ENCODE measurements around the gene CD300LF. TPM values are rescaled to one million over a fixed set of nuclear protein-coding genes. Genes with fewer than 3 reads are reported as not detected.

Gene CD300LF
- total RNA-seq, 1 donor from 2014 or later = not detected

DNA sequence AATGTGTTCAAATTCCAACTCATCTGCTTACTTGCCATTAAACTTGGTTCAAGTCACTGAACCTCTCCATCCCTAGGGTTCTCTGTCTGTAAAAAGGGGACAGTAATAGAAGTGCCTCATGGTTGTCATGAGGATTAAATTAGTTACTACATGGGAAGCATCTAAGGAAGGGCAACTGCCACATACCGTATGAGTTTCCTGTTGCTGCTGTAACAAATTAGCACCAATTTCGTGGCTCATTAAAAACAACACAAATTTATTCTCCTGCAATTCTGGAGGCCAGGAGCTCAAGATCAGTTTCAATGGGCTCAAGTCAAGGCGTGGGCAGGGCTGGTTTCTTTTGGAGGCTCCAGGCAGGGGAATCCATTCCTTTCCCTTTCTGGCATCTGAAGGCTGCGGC lies 18.6 kb downstream of the CD300LF start:
- no peak overlapping the region for H3K4me3 ChIP-seq (ENCODE audit: low read depth, low read length)
- TF ChIP-seq, protein P1, sequence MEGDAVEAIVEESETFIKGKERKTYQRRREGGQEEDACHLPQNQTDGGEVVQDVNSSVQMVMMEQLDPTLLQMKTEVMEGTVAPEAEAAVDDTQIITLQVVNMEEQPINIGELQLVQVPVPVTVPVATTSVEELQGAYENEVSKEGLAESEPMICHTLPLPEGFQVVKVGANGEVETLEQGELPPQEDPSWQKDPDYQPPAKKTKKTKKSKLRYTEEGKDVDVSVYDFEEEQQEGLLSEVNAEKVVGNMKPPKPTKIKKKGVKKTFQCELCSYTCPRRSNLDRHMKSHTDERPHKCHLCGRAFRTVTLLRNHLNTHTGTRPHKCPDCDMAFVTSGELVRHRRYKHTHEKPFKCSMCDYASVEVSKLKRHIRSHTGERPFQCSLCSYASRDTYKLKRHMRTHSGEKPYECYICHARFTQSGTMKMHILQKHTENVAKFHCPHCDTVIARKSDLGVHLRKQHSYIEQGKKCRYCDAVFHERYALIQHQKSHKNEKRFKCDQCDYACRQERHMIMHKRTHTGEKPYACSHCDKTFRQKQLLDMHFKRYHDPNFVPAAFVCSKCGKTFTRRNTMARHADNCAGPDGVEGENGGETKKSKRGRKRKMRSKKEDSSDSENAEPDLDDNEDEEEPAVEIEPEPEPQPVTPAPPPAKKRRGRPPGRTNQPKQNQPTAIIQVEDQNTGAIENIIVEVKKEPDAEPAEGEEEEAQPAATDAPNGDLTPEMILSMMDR (IDR thresholded peaks at IDR 0.05; ENCODE audit: insufficient read depth, low read length, severe bottlenecking) = no peak
- no peaks in the 10 kb centered on the region for H3K36me3 ChIP-seq (ENCODE audit: control insufficient read depth, insufficient read depth, low read length)
- no peak for FAIRE-seq
- DNase-seq (ENCODE audit: low read depth) = no peak
- no peaks in the 10 kb centered on the region for H3K27me3 ChIP-seq (ENCODE audit: control insufficient read depth, insufficient read depth, low read length)

DNA sequence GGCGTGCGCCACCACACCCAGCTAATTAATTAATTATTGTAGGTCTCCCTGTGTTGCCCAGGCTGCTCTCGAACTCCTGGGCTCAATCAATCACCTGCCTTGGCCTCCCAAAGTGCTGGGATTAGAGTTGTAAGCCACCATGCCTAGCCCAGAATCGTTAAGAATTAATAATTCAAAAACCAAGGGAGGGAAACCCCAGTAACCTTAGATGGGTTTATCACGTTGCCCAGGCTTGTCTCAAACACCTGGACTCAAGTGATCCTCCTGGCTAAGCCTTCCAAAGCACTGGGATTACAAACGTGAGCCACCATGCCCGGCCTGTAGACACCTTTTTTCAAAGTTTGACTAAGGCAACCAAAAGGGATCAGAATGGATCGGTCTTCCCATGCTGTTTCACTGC lies 21.6 kb downstream of the CD300LF start:
- Histone ChIP-seq H3K36me3 (ENCODE audit: control insufficient read depth, insufficient read depth, low read length) (no peaks in the 10 kb centered on the region), H3K4me3 (ENCODE audit: low read depth, low read length) (no peak overlapping the region), H3K27me3 (ENCODE audit: control insufficient read depth, insufficient read depth, low read length) (no peaks in the 10 kb centered on the region)
- FAIRE-seq (no peak), DNase-seq (ENCODE audit: low read depth) (no peak)
- TF ChIP-seq, protein P1 (IDR thresholded peaks at IDR 0.05; ENCODE audit: insufficient read depth, low read length, severe bottlenecking) = no peak

DNA sequence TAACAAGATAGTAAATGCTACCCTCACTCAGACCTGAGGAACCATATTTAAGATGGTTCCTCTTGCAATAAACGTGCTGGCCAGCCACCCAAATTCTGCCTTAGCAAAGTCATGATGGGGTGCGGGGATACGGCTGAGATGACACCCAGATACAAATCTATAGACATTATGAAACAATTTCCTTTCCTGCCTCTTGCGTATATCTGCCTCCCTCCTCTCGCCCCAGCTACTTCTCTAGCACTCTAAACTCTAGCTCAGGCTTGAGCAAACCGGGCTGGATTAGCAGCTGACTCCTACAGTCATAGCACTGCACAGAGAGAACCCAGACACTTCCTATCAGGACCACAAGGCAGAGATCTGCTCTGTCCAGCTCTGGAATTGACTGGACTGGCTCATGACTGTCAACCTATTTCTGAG lies 22.3 kb downstream of the CD300LF start:
- Histone ChIP-seq H3K27me3 (ENCODE audit: control insufficient read depth, insufficient read depth, low read length) (no peaks in the 10 kb centered on the region), H3K36me3 (ENCODE audit: control insufficient read depth, insufficient read depth, low read length) (no peaks in the 10 kb centered on the region), H3K4me3 (ENCODE audit: low read depth, low read length) (no peak overlapping the region)
- FAIRE-seq (no peak), DNase-seq (ENCODE audit: low read depth) (no peak)
- TF ChIP-seq, protein P1 (IDR thresholded peaks at IDR 0.05; ENCODE audit: insufficient read depth, low read length, severe bottlenecking) = no peak

DNA sequence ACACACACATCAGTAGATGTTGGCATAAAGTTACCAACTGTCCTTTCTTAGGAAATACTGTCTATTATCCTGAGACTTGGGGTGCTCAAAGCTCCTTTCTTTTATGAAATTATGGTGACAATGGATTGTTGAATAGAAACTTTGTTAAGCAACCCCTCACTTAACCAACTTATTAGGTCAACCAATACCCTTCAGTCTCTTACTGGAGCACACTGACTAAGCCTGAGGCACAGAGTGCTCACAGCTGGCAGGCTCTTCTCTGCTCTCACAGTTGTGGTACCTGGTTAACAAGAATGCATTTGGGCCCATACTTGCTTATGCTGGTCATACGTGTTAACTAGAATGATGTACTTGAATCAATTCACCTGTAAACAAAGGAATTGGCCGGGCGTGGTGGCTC lies 24.8 kb downstream of the CD300LF start:
- peak; percentile 50 for FAIRE-seq
- TF ChIP-seq, protein P1 (IDR thresholded peaks at IDR 0.05; ENCODE audit: insufficient read depth, low read length, severe bottlenecking) = no peak
- no peaks in the 10 kb centered on the region for H3K27me3 ChIP-seq (ENCODE audit: control insufficient read depth, insufficient read depth, low read length)
- no peak for DNase-seq (ENCODE audit: low read depth)
- no peaks in the 10 kb centered on the region for H3K36me3 ChIP-seq (ENCODE audit: control insufficient read depth, insufficient read depth, low read length)
- H3K4me3 ChIP-seq (ENCODE audit: low read depth, low read length) = no peak overlapping the region

DNA sequence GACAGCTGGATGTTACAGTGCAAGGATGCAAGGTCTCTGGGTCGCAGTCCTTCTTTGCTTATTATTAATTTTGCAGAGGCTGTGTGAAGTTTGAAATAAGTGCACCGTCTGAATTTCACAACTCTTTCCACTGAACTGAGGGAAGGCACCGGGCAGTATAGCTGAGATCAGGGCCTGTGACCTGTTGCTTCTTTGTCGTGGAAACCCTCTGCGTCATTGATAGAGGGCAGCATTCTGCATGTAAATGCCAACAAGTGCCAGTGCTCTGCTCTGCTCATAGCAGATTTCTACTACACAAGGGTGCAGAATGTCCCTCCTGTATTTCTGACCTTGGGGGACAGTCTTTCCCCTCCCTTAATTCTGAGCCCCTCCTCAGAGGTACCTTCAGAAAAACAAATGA lies 26.0 kb downstream of the CD300LF start:
- TF ChIP-seq, protein P1 (IDR thresholded peaks at IDR 0.05; ENCODE audit: insufficient read depth, low read length, severe bottlenecking) = no peak
- no peaks in the 10 kb centered on the region for H3K27me3 ChIP-seq (ENCODE audit: control insufficient read depth, insufficient read depth, low read length)

DNA sequence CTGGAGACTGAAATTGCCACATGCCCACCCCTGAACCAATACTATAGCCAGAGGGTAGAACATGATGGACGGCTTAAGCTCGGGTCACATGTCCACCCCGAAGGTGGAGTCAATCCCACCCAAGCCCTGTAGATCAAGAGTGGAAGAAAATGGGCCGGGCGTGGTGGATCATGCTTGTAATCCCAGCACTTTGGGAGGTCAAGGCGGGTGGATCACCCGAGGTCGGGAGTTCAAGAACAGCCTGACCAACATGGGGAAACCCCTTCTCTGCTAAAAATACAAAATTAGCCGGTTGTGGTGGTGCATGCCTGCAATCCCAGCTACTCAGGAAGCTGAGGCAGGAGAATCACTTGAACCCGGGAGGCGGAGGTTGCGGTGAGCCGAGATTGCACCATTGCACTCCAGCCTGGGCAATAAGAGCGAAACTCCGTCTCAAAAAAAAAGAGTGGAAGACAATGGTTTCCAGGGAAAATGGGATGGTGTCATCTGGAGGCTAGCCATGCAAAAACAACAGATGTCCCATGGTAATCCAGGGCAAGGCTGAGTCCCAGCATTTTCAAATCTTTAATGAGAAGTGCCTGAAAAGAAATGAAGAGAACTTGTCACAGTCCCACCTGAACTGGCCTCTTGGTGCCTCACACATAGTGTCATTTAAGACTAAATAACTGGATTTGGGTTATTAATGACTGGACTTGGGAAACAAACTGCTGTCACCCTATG lies 30.1 kb downstream of the CD300LF start:
- Histone ChIP-seq H3K36me3 (ENCODE audit: control insufficient read depth, insufficient read depth, low read length) (no peaks in the 10 kb centered on the region), H3K27me3 (ENCODE audit: control insufficient read depth, insufficient read depth, low read length) (no peaks in the 10 kb centered on the region), H3K4me3 (ENCODE audit: low read depth, low read length) (no peak overlapping the region)
- TF ChIP-seq, protein P1 (IDR thresholded peaks at IDR 0.05; ENCODE audit: insufficient read depth, low read length, severe bottlenecking) = no peak
- no peak for FAIRE-seq
- DNase-seq (ENCODE audit: low read depth) = no peak

More for the DNA sequence above, 26.0 kb downstream of the CD300LF start:
- H3K36me3 ChIP-seq (ENCODE audit: control insufficient read depth, insufficient read depth, low read length) = no peaks in the 10 kb centered on the region
- DNase-seq (ENCODE audit: low read depth) (no peak), FAIRE-seq (no peak)
- no peak overlapping the region for H3K4me3 ChIP-seq (ENCODE audit: low read depth, low read length)

All from bronchial epithelial cell (primary cell).